A673 (cell line): Measurements from ENCODE around the gene CLCNKB.

Experiments
- EZH2 ChIP-seq: fragments of 200-600 bp; sonication (generic); IDR thresholded peaks from 2 replicates; pipeline ENCODE4 v1.6.1; 2017; ENCODE audit warnings: borderline replicate concordance, low read depth, mild to moderate bottlenecking, mixed read lengths, antibody characterized with exemption, low read length; ENCODE audit not compliant: poor library complexity, severe bottlenecking
- TF ChIP-seq, protein P1 (sequence below): fragments of 300-800, 200-600 bp; sonication (generic); conservative IDR thresholded peaks from 2 replicates; pipeline ENCODE4 v1.5.1; 2017; ENCODE audit warnings: low read depth, mild to moderate bottlenecking, antibody characterized with exemption, low read length, moderate library complexity, mixed read lengths

DNA sequence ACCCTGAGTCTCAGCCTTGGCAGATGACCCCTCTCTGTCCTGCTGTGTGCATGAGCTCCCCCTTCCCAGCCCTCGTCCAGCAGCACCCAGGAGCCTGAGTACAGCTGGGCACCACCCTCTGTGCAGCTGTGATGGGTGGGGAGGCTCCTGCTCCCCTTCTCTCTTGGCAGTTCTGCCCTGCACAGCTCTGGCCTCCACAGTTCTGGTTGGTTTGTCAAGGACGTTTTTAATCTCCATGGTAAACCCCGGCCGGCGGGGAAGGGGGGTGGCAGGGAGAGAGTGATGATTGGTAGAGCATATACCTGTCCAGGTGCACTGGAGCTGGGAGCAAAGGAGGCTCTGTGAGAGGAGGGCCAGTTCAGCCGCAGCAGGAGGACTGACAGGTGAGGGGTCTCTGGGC is 21.9 kb upstream of the CLCNKB start, which contains the start of gene CLCNKA:
- TF ChIP-seq EZH2: no peak
- TF ChIP-seq, protein P1, sequence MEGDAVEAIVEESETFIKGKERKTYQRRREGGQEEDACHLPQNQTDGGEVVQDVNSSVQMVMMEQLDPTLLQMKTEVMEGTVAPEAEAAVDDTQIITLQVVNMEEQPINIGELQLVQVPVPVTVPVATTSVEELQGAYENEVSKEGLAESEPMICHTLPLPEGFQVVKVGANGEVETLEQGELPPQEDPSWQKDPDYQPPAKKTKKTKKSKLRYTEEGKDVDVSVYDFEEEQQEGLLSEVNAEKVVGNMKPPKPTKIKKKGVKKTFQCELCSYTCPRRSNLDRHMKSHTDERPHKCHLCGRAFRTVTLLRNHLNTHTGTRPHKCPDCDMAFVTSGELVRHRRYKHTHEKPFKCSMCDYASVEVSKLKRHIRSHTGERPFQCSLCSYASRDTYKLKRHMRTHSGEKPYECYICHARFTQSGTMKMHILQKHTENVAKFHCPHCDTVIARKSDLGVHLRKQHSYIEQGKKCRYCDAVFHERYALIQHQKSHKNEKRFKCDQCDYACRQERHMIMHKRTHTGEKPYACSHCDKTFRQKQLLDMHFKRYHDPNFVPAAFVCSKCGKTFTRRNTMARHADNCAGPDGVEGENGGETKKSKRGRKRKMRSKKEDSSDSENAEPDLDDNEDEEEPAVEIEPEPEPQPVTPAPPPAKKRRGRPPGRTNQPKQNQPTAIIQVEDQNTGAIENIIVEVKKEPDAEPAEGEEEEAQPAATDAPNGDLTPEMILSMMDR: no peak
